SJCRH30 (cell line): Measurements from ENCODE around the gene PUS7L. TPM values are rescaled to one million over a fixed set of nuclear protein-coding genes. Genes with fewer than 3 reads are reported as not detected.

Source experiments
- total RNA-seq: library from RNA; depleted of rRNA; stranded (reverse); fragments of >200 nt; shearing (Covaris generic); gene quantifications from 2 replicates; pipeline ENCODE4 v1.2.3, GENCODE V29; 2014; rRNA removed

PUS7L gene
- total RNA-seq, 1 experiment from 2014 or later, result 35.7 TPM

Other genes with a start within 250 kb of the PUS7L start
- gene ADAMTS20, start 206.6 kb downstream of the PUS7L start, total RNA-seq, result 0.03 TPM in 1 of 2 replicates, not detected in the other
- 13.5 and 15.7 TPM in 2 replicates for gene IRAK4, start 161 bp upstream of the PUS7L start, total RNA-seq
- gene TWF1, start 47.5 kb upstream of the PUS7L start, total RNA-seq, result 125 and 147 TPM in 2 replicates
- 12.6 and 15.9 TPM in 2 replicates for gene TMEM117, start 77.3 kb upstream of the PUS7L start, total RNA-seq